DOHH2 (cell line): ENCODE measurements around the gene GSTT2.

Experiments
- H3F3A ChIP-seq: fragments of 200-600 bp; sonication (generic), shearing (Covaris generic); 2 replicates; pipeline ENCODE4 v1.6.0; 2016; ENCODE audit warnings: antibody characterized with exemption, mild to moderate bottlenecking; ENCODE audit not compliant: control insufficient read depth, insufficient read depth
- H3K27ac ChIP-seq: fragments of 200-600 bp; sonication (generic); 2 replicates; pipeline ENCODE4 v1.5.1; 2014; ENCODE audit warnings: low read depth, mild to moderate bottlenecking, low read length, moderate library complexity
- H3K27me3 ChIP-seq: fragments of 200-600 bp; sonication (generic); 2 replicates; pipeline ENCODE4 v1.6.1; 2014; ENCODE audit warnings: mild to moderate bottlenecking, low read length, mixed read lengths; ENCODE audit not compliant: control insufficient read depth
- H3K36me3 ChIP-seq: fragments of 200-600 bp; sonication (generic); 2 replicates; pipeline ENCODE4 v1.6.1; 2014; ENCODE audit warnings: mild to moderate bottlenecking, low read length, moderate library complexity, mixed read lengths; ENCODE audit not compliant: control insufficient read depth
- H3K4me1 ChIP-seq: fragments of 200-600 bp; sonication (generic); 2 replicates; pipeline ENCODE4 v1.6.1; 2014; ENCODE audit warnings: mild to moderate bottlenecking, low read length, mixed read lengths; ENCODE audit not compliant: control insufficient read depth
- H3K4me2 ChIP-seq: fragments of 200-600 bp; sonication (generic); 2 replicates; pipeline ENCODE4 v1.6.0; 2014; ENCODE audit warnings: mild to moderate bottlenecking, low read length, moderate library complexity
- H3K4me3 ChIP-seq: fragments of 200-600 bp; sonication (generic); 2 replicates; pipeline ENCODE4 v1.5.1; 2014; ENCODE audit warnings: mild to moderate bottlenecking, low read length, mixed read lengths
- H3K79me2 ChIP-seq: fragments of 200-600 bp; sonication (generic); 2 replicates; pipeline ENCODE4 v1.6.1; 2014; ENCODE audit warnings: mild to moderate bottlenecking, low read length, mixed read lengths; ENCODE audit not compliant: control insufficient read depth
- H3K9me2 ChIP-seq: fragments of 200-600 bp; sonication (generic); replicated peaks from 2 replicates; pipeline ENCODE4 v1.6.1; 2014; ENCODE audit warnings: mild to moderate bottlenecking, low read length, mixed read lengths; ENCODE audit not compliant: control insufficient read depth
- H3K9me3 ChIP-seq: fragments of 200-600 bp; sonication (generic); 2 replicates; pipeline ENCODE4 v1.6.1; 2014; ENCODE audit warnings: antibody characterized with exemption, low read length, mixed read lengths; ENCODE audit not compliant: control insufficient read depth, insufficient read depth
- H4K20me1 ChIP-seq: fragments of 200-600 bp; sonication (generic); 2 replicates; pipeline ENCODE4 v1.6.0; 2014; ENCODE audit warnings: low read depth, mild to moderate bottlenecking, antibody characterized with exemption, low read length, moderate library complexity; ENCODE audit not compliant: control insufficient read depth, insufficient read depth
- CTCF ChIP-seq: fragments of 200-600 bp; sonication (generic); IDR thresholded peaks from one replicate; pipeline ENCODE4 v1.5.1; 2014; ENCODE audit warnings: antibody characterized with exemption, mild to moderate bottlenecking, low read depth, low read length; ENCODE audit not compliant: poor library complexity, severe bottlenecking
- EZH2phosphoT487 ChIP-seq: fragments of 200-600 bp; sonication (generic); IDR thresholded peaks from 2 replicates; pipeline ENCODE4 v1.6.1; 2017; ENCODE audit warnings: borderline replicate concordance, mild to moderate bottlenecking, antibody characterized with exemption, low read length, moderate library complexity, mixed read lengths

Gene GSTT2

DNA sequence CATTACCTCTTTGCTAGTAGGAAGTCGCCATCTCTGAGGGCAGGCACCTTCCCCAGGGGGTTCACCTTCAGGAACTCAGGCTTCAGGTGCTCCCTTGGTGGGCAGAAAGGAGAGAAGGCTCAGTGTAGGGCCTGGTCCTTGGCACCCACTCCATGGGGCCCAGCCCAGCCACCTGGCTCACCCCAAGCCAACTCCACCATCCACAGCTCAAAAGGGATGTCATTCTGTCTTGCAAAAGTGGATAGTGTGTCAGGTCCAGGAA is 28.0 kb downstream of the GSTT2 start:
- H3K4me2 ChIP-seq: no peak overlapping the region
- H3K36me3 ChIP-seq: no peaks in the 10 kb centered on the region
- peaks cover 6% of the 10 kb centered on the region; the same call in 1 of the 2 replicates for H3K9me3 ChIP-seq
- no peaks in the 10 kb centered on the region for H3F3A ChIP-seq
- no peak for TF ChIP-seq CTCF
- no peaks in the 10 kb centered on the region for H3K9me2 ChIP-seq
- no peak overlapping the region for H3K4me3 ChIP-seq
- H3K79me2 ChIP-seq: peaks cover 17% of the 10 kb centered on the region
- H3K27me3 ChIP-seq: no peaks in the 10 kb centered on the region
- H3K4me1 ChIP-seq: peaks cover 5% of the 10 kb centered on the region
- H4K20me1 ChIP-seq: no peaks in the 10 kb centered on the region
- no peak overlapping the region for H3K27ac ChIP-seq

DNA sequence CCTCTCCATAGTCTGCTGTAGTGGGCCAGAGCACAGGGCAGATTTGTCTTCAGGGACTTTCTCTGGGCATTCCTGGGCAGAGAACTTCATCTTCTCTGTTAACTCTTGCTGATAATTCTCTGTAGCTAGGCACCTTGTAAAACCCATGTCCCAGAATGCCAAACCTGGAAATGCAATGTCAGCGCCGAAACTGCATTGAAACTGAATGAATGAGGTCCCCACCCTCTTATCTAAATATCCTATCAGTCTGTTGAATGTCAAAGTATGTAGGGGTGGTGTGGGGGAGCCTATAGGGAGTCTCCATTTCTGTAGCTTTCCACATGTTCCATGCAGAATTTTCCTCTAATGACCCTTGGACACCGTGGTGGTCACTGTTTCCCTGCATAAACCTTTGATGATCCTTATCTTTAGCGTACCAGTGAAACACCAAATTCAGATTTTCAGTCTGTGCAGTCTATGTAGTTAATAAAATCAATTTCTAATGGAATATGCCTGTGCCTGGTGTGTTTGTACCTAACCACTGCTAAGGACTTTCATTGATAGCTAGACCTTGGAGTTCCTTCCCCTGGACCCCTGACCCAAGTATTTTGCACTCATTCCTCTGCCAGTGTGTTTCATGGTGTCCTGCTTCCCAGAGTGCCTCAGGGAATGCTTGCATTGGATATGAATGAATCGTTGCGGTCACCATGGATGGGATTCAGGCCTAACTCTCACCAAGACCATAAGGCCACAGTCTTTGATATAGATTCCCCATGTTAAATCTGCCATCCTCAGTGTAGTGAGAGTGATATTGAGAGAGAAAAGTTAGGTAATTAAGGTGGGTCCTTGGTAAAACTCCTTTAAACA is 28.7 kb downstream of the GSTT2 start:
- Histone ChIP-seq H3K4me3 (no peak overlapping the region), H3K4me2 (no peak overlapping the region), H3K4me1 (peaks cover 5% of the 10 kb centered on the region), H3K36me3 (no peaks in the 10 kb centered on the region), H3K27ac (no peak overlapping the region), H3K9me3 (peaks cover 6% of the 10 kb centered on the region; the same call in 1 of the 2 replicates), H3F3A (no peaks in the 10 kb centered on the region), H3K27me3 (no peaks in the 10 kb centered on the region), H3K79me2 (peaks cover 23% of the 10 kb centered on the region), H3K9me2 (no peaks in the 10 kb centered on the region), H4K20me1 (no peaks in the 10 kb centered on the region)
- TF ChIP-seq CTCF (no peak), EZH2phosphoT487 (no peak)

GRCh38 chr22:24009227-24010017 is 29.5 kb downstream of the GSTT2 start:
- H3K36me3 ChIP-seq: no peaks in the 10 kb centered on the region; the same call in 1 of the 2 replicates
- no peak overlapping the region for H3K4me2 ChIP-seq
- no peaks in the 10 kb centered on the region for H3K9me2 ChIP-seq
- H3K4me1 ChIP-seq: peaks cover 5% of the 10 kb centered on the region
- TF ChIP-seq EZH2phosphoT487 (no peak), CTCF (no peak)
- no peaks in the 10 kb centered on the region; the same call in 1 of the 2 replicates for H3F3A ChIP-seq
- H3K4me3 ChIP-seq: no peak overlapping the region
- H3K79me2 ChIP-seq: peaks cover 31% of the 10 kb centered on the region
- H4K20me1 ChIP-seq: no peaks in the 10 kb centered on the region
- no peak overlapping the region for H3K27ac ChIP-seq
- H3K9me3 ChIP-seq: peaks cover 6% of the 10 kb centered on the region; the same call in 1 of the 2 replicates
- H3K27me3 ChIP-seq: no peaks in the 10 kb centered on the region
